NCI-H2171 (cell line): ENCODE results near the gene UNC5C.

Source experiments
- DNase-seq: peaks from one replicate; lab custom pipeline; 2025; lab: John Stamatoyannopoulos, UW

Gene UNC5C

DNA sequence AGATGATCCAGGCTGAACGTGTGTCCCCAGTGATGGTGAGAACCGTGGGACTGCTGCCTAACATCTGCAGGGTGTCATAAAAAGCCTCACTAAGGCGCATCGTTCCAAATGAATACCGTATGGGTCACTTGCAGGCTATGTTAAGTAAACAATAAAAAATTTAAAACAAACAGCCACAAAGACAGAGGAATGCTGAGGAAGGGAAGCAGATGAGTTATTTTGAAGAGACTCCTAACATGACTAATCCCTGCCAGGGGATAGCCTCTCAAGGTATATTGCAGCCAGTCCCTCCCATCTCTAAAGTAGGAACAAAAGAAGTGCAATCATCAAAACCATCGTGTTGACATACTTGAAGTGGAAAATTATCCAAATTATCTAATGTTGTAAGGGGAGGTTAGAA is 83.8 kb downstream of the UNC5C start:
- DNase-seq = no peak

- no peak for DNase-seq
These were observed 85.9 kb downstream of the UNC5C start for GRCh38 chr4:95462921-95463320.

GRCh38 chr4:95457353-95457752 is 91.4 kb downstream of the UNC5C start:
- no peak for DNase-seq

GRCh38 chr4:95450294-95450693 is 98.5 kb downstream of the UNC5C start:
- DNase-seq = no peak

DNA sequence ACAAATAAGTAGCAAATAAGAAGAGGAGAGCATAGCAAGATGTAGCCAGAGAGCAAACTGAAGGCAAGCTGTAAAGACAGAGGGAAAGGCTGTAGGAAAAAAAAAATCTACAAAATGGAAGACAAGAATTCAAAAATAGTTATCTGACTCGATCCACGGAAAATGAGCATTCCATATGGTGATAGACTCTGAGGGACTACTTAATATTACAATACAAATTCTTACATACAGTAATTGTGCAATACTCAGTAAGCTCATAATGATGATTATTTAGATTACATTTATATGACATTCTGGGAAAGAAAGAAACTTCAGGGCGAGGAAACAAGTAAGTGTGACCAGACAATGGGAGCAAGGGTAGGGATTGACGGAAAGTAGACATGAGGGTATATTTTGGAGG is 102.6 kb downstream of the UNC5C start:
- no peak for DNase-seq

- no peak for DNase-seq
These were observed 103.5 kb downstream of the UNC5C start for GRCh38 chr4:95445251-95445650.

GRCh38 chr4:95444812-95445211 is 104.0 kb downstream of the UNC5C start:
- no peak for DNase-seq

GRCh38 chr4:95439896-95440295 is 108.9 kb downstream of the UNC5C start:
- DNase-seq = no peak

- no peak for DNase-seq
These were observed 109.7 kb downstream of the UNC5C start for GRCh38 chr4:95439071-95439470.

- DNase-seq = no peak
These were observed 116.3 kb downstream of the UNC5C start for GRCh38 chr4:95432466-95432865.

DNA sequence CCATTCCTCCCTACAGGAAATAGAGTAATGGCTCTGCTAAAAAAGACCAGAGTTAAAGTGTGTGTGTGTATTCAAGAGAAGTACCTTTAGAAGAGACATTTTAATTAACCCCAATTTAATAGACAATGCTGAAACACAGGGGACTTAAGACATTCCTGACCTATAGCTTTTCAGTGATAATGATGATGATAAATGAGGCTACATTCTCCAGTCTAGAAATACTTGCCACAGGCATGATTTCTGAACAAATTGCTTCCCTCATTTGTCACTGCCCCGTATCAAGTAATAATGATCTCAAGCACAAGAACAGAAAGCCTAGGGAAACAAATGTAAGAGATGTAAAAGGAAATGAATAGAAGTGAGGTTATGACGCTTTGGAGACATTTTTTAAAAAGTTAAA is 117.1 kb downstream of the UNC5C start:
- no peak for DNase-seq

GRCh38 chr4:95429416-95429815 is 119.4 kb downstream of the UNC5C start:
- DNase-seq = no peak

DNA sequence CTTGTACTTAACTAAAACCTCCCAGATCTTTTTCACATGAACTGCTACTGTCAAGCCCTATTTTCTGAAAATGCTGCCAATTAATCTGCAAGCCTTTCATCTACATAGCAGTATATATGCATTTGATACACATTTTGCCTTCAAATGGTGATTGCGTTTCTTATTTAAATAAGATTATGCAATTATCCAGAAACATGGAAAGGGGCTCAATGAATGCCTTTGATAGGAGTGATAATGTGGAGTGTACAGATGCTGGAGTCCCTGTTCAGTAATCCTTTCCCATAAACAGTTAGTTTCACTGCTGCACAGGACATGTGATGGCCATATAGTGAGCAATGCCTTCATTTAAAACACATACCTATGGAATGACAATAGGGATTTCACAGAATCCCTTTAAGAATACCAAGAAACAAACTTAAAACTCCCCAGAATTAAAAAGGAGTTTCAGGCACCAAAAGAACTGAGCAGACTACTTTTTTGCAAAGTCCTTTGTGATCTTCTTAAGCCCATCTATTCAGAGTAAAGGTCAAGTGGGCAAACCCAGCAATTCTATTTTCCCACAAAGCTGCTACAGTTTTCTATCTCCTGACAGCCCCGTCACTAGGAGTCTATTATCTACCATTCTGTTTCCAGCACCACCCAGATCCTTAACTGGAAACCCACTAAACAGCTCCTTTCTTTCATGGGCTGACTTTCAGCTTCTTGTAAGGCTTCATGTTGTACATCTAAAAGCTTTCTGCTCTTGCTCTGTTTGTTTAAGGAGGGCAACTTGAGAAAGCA is 120.3 kb downstream of the UNC5C start:
- no peak for DNase-seq

DNA sequence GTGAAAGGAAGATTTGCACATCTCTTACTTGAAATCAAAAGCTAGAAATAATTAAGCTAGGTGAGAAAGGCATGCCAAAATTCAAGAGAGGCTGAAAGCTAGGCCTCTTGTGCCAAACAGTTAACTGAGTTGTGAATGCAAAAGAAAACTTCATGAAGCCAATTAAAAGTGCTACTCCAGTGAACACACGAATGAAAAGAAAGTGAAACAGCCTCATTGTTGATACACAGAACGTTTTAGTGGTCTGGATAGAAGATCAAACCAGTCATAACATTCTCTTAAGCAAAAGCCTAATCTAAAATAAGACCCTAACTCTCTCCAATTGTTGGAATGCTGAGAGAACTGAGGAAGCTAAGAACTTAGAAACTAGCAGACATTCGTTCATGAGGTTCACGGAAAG is 122.3 kb downstream of the UNC5C start:
- no peak for DNase-seq

- no peak for DNase-seq
These were observed 126.3 kb downstream of the UNC5C start for GRCh38 chr4:95422436-95422835.

GRCh38 chr4:95421869-95422268 is 126.9 kb downstream of the UNC5C start:
- DNase-seq = no peak

GRCh38 chr4:95417531-95417930 is 131.2 kb downstream of the UNC5C start:
- no peak for DNase-seq

- DNase-seq = no peak
These were observed 133.4 kb downstream of the UNC5C start for GRCh38 chr4:95415346-95415771.

- DNase-seq = no peak
These were observed 137.2 kb downstream of the UNC5C start for GRCh38 chr4:95411371-95412088.

- DNase-seq = no peak
These were observed 138.3 kb downstream of the UNC5C start for GRCh38 chr4:95410387-95410977.

GRCh38 chr4:95409750-95410149 is 139.0 kb downstream of the UNC5C start:
- DNase-seq = no peak

DNA sequence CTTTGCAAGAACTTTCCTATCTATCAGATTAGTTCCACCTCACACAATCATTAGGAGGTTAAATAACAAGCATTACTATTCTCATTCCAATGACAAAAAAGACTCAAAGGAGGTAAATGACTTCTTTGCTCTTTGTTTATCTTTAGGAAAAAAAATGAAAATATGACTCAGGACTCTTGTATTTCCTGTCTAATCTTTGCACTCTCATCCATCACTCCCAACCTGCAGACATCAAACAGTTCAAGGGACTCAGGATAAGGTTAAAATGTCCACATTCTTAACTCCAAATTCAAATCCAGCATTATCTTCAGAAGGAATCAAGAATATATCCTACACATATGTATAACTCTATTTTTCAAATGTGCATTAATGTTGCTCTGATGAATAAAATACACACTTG is 139.6 kb downstream of the UNC5C start:
- DNase-seq = no peak

DNA sequence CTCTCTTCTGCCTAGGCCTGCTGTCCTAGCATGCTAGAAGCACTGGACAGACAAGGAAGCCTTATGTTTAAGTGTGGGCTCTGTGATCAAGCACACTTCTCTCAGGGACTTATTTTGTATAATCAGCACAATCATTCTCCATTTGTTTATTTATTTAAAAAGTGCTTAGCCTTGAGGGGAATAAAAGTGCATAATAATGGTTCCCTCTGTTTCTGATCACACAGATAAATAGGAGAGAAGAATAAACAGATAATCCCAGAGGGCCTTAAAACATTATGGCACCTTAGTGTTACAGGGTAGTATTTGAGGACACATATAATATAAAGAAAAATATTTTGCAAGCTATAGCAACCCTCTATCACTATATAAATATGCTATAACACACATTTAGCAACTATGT is 146.5 kb downstream of the UNC5C start:
- DNase-seq = no peak
